GM12892 (cell line): Measurements from ENCODE around the gene FXYD7.

Experiments used
- POLR2A ChIP-seq: IDR thresholded peaks from 2 replicates; pipeline ENCODE4 v1.6.1; 2011; ENCODE audit warnings: low read depth, low read length, control low read depth
- TAF1 ChIP-seq: IDR thresholded peaks from 2 replicates; pipeline ENCODE4 v1.6.1; 2011; ENCODE audit warnings: low read depth, mild to moderate bottlenecking, control low read depth, low read length, borderline replicate concordance

- TF ChIP-seq POLR2A (no peak), TAF1 (no peak)
Observed at GRCh38 chr19:35181387-35181786, 38.3 kb downstream of the FXYD7 start.
